NB4 (cell line): ENCODE results near the gene SYCP2L.
"Not testable (repeated sequence)": the region's sequence is repeated elsewhere in the genome, so short reads cannot be mapped to it uniquely, and the experiment has no call there.

Experiments used
- DNase-seq: peaks from one replicate; pipeline ENCODE4 v3.0.0; 2010; ENCODE audit warnings: low read depth
- H3K4me3 ChIP-seq: one replicate; pipeline ENCODE4 v1.5.1; 2011; ENCODE audit warnings: mild to moderate bottlenecking, low read depth, low read length, moderate library complexity
- MYC ChIP-seq: IDR thresholded peaks from 2 replicates; pipeline ENCODE4 v1.6.1; 2011; ENCODE audit warnings: low read depth, low read length
- POLR2A ChIP-seq: IDR thresholded peaks from 2 replicates; pipeline ENCODE4 v1.6.1; 2011; ENCODE audit warnings: mild to moderate bottlenecking; ENCODE audit not compliant: insufficient read length; ENCODE audit errors: extremely low read depth
- TF ChIP-seq, protein P1 (sequence below): IDR thresholded peaks from one replicate; pipeline ENCODE4 v1.5.1; 2012; ENCODE audit warnings: low read depth, low read length
- TF ChIP-seq, protein P2 (sequence below): IDR thresholded peaks from 2 replicates; pipeline ENCODE4 v1.6.1; 2011; ENCODE audit warnings: low read depth, low read length

The SYCP2L gene

DNA sequence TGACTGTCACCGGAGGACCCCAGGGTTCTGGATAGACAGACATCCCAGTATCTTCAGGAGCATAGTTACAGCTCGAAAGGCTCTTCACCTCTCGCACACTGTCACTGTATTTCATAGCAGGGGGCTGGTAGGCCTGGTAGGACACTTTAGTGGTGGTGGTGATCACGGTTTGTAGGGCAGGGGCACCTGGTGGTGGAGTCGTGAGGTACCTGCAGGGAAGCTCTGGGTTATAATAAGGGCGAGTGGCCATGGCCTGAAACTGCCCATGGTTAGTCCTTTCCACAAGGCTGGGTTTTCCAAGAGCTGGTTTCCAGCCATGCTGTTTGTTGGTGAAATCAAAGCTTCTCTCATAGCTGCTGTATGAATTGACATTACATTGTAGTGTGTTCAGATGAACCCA is 12.6 kb upstream of the SYCP2L start:
- no peak for TF ChIP-seq POLR2A
- no peak for TF ChIP-seq MYC
- TF ChIP-seq, protein P1, sequence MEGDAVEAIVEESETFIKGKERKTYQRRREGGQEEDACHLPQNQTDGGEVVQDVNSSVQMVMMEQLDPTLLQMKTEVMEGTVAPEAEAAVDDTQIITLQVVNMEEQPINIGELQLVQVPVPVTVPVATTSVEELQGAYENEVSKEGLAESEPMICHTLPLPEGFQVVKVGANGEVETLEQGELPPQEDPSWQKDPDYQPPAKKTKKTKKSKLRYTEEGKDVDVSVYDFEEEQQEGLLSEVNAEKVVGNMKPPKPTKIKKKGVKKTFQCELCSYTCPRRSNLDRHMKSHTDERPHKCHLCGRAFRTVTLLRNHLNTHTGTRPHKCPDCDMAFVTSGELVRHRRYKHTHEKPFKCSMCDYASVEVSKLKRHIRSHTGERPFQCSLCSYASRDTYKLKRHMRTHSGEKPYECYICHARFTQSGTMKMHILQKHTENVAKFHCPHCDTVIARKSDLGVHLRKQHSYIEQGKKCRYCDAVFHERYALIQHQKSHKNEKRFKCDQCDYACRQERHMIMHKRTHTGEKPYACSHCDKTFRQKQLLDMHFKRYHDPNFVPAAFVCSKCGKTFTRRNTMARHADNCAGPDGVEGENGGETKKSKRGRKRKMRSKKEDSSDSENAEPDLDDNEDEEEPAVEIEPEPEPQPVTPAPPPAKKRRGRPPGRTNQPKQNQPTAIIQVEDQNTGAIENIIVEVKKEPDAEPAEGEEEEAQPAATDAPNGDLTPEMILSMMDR = no peak
- TF ChIP-seq, protein P2, sequence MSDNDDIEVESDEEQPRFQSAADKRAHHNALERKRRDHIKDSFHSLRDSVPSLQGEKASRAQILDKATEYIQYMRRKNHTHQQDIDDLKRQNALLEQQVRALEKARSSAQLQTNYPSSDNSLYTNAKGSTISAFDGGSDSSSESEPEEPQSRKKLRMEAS = no peak
- H3K4me3 ChIP-seq = no peak overlapping the region
- no peak for DNase-seq

DNA sequence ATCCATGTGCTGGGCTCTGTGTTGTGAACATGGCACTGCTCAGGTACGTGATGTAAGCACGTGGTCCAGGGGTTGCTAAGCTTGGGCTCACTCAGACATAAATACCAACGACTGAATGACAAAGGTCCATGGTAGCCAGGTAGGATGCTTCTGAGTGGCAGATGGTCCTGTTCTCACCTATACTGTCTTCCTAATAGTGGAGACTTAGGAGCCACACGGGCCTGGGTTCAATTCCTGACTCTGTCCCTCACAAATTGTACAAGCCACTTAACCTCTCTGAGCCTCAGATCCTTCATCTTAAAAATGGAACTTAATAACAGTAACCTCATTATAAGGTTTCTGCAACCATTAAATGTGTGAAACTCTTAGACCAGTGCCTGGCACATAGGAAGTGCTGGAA is 11.8 kb upstream of the SYCP2L start:
- no peak overlapping the region for H3K4me3 ChIP-seq
- no peak for DNase-seq
- TF ChIP-seq, protein P2 = no peak
- TF ChIP-seq, protein P1 = no peak
- TF ChIP-seq MYC = no peak

DNA sequence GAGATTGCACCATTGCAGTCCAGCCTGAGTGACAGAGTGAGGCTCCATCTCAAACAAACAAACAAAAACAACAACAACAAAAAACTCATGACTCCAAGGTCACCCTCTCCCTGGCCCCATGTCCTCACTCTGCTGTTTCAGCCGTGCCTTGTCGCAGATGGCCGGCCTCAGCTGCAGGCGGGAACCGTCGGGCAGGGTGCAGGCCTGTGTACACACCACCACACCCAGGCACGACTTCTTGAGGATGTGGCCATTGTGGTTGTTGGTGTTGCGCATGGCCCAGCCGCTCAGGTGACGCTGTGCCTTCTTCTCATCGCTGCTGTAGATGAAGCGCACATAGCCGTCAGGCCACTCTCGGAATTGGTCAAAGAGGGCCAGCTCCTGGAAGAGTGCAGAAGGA is 9.8 kb upstream of the SYCP2L start:
- TF ChIP-seq, protein P2 = no peak
- TF ChIP-seq, protein P1 = no peak
- TF ChIP-seq MYC (no peak), POLR2A (no peak)
- H3K4me3 ChIP-seq = no peak overlapping the region
- DNase-seq = no peak

GRCh38 chr6:10877871-10878270 is 9.0 kb upstream of the SYCP2L start:
- no peak for DNase-seq
- no peak overlapping the region for H3K4me3 ChIP-seq
- TF ChIP-seq MYC = no peak
- TF ChIP-seq, protein P1 = no peak
- no peak for TF ChIP-seq POLR2A
- TF ChIP-seq, protein P2 = no peak

DNA sequence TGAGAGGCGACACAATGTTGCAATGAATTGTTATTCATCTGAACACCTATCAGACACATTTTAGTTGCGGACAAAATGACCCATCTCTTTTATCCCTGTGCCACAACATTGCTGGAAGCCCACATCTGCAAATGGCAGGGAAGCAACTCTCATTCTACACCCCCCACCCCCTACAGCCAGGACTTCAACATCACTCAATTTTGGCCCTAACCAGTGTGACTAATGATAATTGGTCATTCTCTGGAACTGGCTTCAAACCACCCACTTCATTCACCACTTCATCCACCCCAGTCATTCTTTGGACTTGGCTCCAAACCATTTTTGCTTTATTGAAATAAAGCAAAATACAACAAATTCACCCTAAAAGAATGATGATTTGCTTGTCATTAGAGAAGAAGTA is 6.5 kb upstream of the SYCP2L start:
- TF ChIP-seq, protein P2 = no peak
- DNase-seq = no peak
- no peak overlapping the region for H3K4me3 ChIP-seq

DNA sequence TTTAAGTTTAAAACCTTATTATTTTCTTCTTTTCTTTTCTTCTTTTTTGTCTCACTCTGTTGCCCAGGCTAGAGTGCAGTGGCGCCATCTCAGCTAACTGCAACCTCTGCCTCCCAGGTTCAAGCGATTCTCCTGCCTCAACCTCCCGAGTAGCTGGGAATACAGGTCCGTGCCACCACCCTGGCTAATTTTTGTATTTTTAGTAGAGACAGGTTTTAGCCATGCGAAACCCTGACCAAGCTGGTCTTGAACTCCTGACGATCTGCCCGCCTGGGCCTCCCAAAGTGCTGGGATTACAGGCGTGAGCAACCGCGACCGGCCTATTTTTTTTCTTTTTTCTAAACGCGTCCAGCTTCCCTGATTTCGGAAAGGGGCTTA is 4.6 kb upstream of the SYCP2L start:
- not testable (repeated sequence) for H3K4me3 ChIP-seq, DNase-seq

- H3K4me3 ChIP-seq = no peak overlapping the region
- TF ChIP-seq, protein P2 = no peak
- TF ChIP-seq MYC (no peak), POLR2A (no peak)
- TF ChIP-seq, protein P1 = no peak
- no peak for DNase-seq
Measured at GRCh38 chr6:10882657-10883171, 4.1 kb upstream of the SYCP2L start.
